Mesenchymal stem cell (in vitro differentiated cells and primary cell): ENCODE results near the gene CDH4.

Source experiments
- DNase-seq: peaks from one replicate; pipeline ENCODE4 v3.0.0-alpha.2; 2013
- H2AFZ ChIP-seq: one replicate; pipeline ENCODE4 v1.6.1; 2013; ENCODE audit warnings: low read depth, mild to moderate bottlenecking, control low read depth, inconsistent platforms, low read length, moderate library complexity
- H2AK5ac ChIP-seq: 2 replicates; pipeline ENCODE4 v1.6.1; 2013; ENCODE audit warnings: low read length, moderate library complexity, mild to moderate bottlenecking, inconsistent platforms; ENCODE audit not compliant: severe bottlenecking
- H2BK120ac ChIP-seq: one replicate; pipeline ENCODE4 v1.6.1; 2013; ENCODE audit warnings: low read depth, mild to moderate bottlenecking, inconsistent platforms, low read length, moderate library complexity
- H2BK12ac ChIP-seq, 2 experiments: one replicate each; pipeline ENCODE4 v1.6.1; 2013; ENCODE audit warnings: inconsistent platforms in 2 of 2, low read length in 2 of 2, mild to moderate bottlenecking in 2 of 2, moderate library complexity in 2 of 2, control low read depth in 1 of 2
- H2BK15ac ChIP-seq: one replicate; pipeline ENCODE4 v1.6.1; 2013; ENCODE audit warnings: mild to moderate bottlenecking, low read depth, inconsistent platforms; ENCODE audit not compliant: poor library complexity, severe bottlenecking
- H2BK5ac ChIP-seq: 2 replicates; pipeline ENCODE4 v1.6.1; 2013; ENCODE audit warnings: low read depth, mild to moderate bottlenecking, low read length, control low read depth, inconsistent platforms; ENCODE audit not compliant: poor library complexity, severe bottlenecking
- H3K14ac ChIP-seq, 2 experiments: one replicate each; pipeline ENCODE4 v1.6.1; 2013; ENCODE audit warnings: inconsistent platforms in 2 of 2, low read length in 2 of 2, control low read depth in 1 of 2, mild to moderate bottlenecking in 1 of 2, moderate library complexity in 1 of 2
- H3K18ac ChIP-seq, 2 experiments: one replicate each; pipeline ENCODE4 v1.6.1; 2013; ENCODE audit warnings: inconsistent platforms in 2 of 2, low read length in 2 of 2, control low read depth in 1 of 2, low read depth in 1 of 2, mild to moderate bottlenecking in 1 of 2
- H3K23ac ChIP-seq, 2 experiments: one replicate each; pipeline ENCODE4 v1.6.1; 2013; ENCODE audit warnings: inconsistent platforms in 2 of 2, low read length in 2 of 2, mild to moderate bottlenecking in 2 of 2, moderate library complexity in 2 of 2, control low read depth in 1 of 2
- H3K27ac ChIP-seq: 2 replicates; pipeline ENCODE4 v1.5.1; 2013; ENCODE audit warnings: mild to moderate bottlenecking, moderate library complexity, low read length, control low read depth, inconsistent platforms; ENCODE audit not compliant: poor library complexity, severe bottlenecking
- H3K27me3 ChIP-seq, 2 experiments: 2 replicates each; pipeline versions ENCODE4 v1.6.1 to v1.7.0; 2013; ENCODE audit warnings: low read length in 2 of 2, mild to moderate bottlenecking in 2 of 2, moderate library complexity in 2 of 2, control low read depth in 1 of 2, inconsistent platforms in 1 of 2; ENCODE audit not compliant: control insufficient read depth in 1 of 2, insufficient read depth in 1 of 2
- H3K36me3 ChIP-seq, 2 experiments: 2 replicates each; pipeline versions ENCODE4 v1.6.1 to v1.7.0; 2013; ENCODE audit warnings: low read length in 2 of 2, control low read depth in 1 of 2, inconsistent platforms in 1 of 2, low read depth in 1 of 2, mild to moderate bottlenecking in 1 of 2; ENCODE audit not compliant: insufficient read depth in 2 of 2, control insufficient read depth in 1 of 2
- H3K4ac ChIP-seq, 2 experiments: one replicate each; pipeline ENCODE4 v1.6.1; 2013; ENCODE audit warnings: inconsistent platforms in 2 of 2, low read length in 2 of 2, mild to moderate bottlenecking in 2 of 2, moderate library complexity in 2 of 2, control low read depth in 1 of 2, low read depth in 1 of 2
- H3K4me1 ChIP-seq: 2 replicates; pipeline ENCODE4 v1.6.1; 2013; ENCODE audit warnings: low read depth, low read length, control low read depth; ENCODE audit not compliant: control insufficient read depth, insufficient read depth
- H3K4me2 ChIP-seq: 2 replicates; pipeline ENCODE4 v1.6.1; 2013; ENCODE audit warnings: low read length, mild to moderate bottlenecking, inconsistent platforms; ENCODE audit not compliant: poor library complexity, severe bottlenecking
- H3K4me3 ChIP-seq, 2 experiments: 2 replicates each; pipeline versions ENCODE4 v1.5.1 to v1.7.0; 2013; ENCODE audit warnings: low read length in 2 of 2, mild to moderate bottlenecking in 2 of 2, control low read depth in 1 of 2, low read depth in 1 of 2; ENCODE audit not compliant: insufficient read depth in 1 of 2
- H3K79me1 ChIP-seq: replicated peaks from 2 replicates; pipeline ENCODE4 v1.6.1; 2013; ENCODE audit warnings: mild to moderate bottlenecking, control low read depth, low read length, inconsistent platforms; ENCODE audit not compliant: poor library complexity, severe bottlenecking
- H3K9ac ChIP-seq: 2 replicates; pipeline ENCODE4 v1.7.0; 2013; ENCODE audit warnings: mild to moderate bottlenecking, low read length, moderate library complexity
- H3K9me3 ChIP-seq: 2 replicates; pipeline ENCODE4 v1.7.0; 2013; ENCODE audit warnings: mild to moderate bottlenecking, low read length; ENCODE audit not compliant: control insufficient read depth
- H4K8ac ChIP-seq: one replicate; pipeline ENCODE4 v1.6.1; 2013; ENCODE audit warnings: inconsistent platforms, mild to moderate bottlenecking, low read length, moderate library complexity
- H4K91ac ChIP-seq: one replicate; pipeline ENCODE4 v1.6.1; 2013; ENCODE audit warnings: mild to moderate bottlenecking, low read length, inconsistent platforms
- WGBS: methylation state at CpG from one replicate; pipeline ENCODE4 v1.1.7; 2013; ENCODE audit warnings: mixed read lengths; 5-methylcytosine and 5-hydroxymethylcytosine counted together

Gene CDH4

DNA sequence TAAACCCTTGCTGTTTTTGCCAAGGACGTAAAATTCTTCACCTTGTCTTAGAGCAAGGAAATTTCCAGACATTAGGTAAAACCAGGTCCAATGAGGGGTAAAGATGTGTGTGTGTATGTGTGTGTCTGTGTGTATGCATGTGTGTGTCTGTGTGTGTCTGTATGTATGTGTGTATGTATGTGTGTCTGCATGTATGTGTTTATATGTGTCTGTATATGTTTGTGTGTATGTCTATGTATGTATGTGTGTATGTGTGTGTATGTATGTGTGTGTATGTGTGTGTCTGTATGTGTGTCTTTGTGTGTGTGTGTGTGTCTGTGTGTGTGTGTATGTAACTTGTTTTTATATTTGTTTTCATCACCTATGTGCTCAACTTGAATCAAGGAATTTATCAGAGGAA lies 439.9 kb downstream of the CDH4 start:
- Histone ChIP-seq H3K79me1 (peaks cover 2% of the 10 kb centered on the region), H3K4me3 (no peak overlapping the region), H3K4ac (no peak overlapping the region), H3K27me3 (peaks cover 4 to 29% of the 10 kb centered on the region in 2 experiments), H2AFZ (no peak overlapping the region), H4K91ac (no peak overlapping the region), H3K14ac (no peak overlapping the region), H2AK5ac (no peak overlapping the region), H3K4me2 (no peak overlapping the region), H3K9ac (no peak overlapping the region), H3K18ac (no peak overlapping the region), H4K8ac (no peak overlapping the region), H3K36me3 (no peaks in the 10 kb centered on the region), H2BK5ac (no peak overlapping the region), H2BK12ac (no peak overlapping the region), H3K27ac (no peak overlapping the region), H3K4me1 (peaks cover 6% of the 10 kb centered on the region), H3K23ac (no peak overlapping the region), H3K9me3 (no peaks in the 10 kb centered on the region), H2BK15ac (no peak overlapping the region), H2BK120ac (no peak overlapping the region)
- 95% methylated on average over 1 of the region's 1 CpG for WGBS
- DNase-seq, result no peak

DNA sequence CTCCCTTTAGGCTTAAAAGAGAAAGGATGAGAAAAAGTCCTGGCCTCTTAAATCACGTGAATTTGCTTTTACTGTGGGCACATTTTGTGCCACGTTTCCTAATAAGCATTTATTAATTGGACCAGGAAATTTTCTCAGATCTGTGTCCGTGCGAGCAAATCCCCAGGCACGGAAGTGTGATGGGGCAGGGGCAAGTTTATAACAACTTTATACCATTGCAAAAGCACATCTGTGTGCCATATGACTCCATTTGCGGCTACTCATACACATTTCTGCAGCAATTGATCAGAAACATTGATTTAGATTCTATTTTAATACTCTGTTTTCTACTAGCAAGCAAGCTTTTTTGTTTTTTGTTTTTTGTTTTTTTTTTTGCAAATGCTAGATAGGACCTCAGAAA lies 440.4 kb downstream of the CDH4 start:
- no peak overlapping the region for H2BK5ac ChIP-seq
- H3K4me2 ChIP-seq, result no peak overlapping the region
- H2BK15ac ChIP-seq, result no peak overlapping the region
- peaks cover 4% of the 10 kb centered on the region for H3K4me1 ChIP-seq
- no peak overlapping the region for H4K8ac ChIP-seq
- H2BK120ac ChIP-seq, result no peak overlapping the region
- no peak overlapping the region for H3K23ac ChIP-seq
- no peak overlapping the region for H4K91ac ChIP-seq
- H3K9me3 ChIP-seq, result no peaks in the 10 kb centered on the region
- no peaks in the 10 kb centered on the region for H3K36me3 ChIP-seq
- peaks cover 2% of the 10 kb centered on the region for H3K79me1 ChIP-seq
- DNase-seq, result no peak
- H3K14ac ChIP-seq, result no peak overlapping the region
- peaks cover 4 to 26% of the 10 kb centered on the region in 2 experiments for H3K27me3 ChIP-seq
- H2BK12ac ChIP-seq, result no peak overlapping the region
- H3K4me3 ChIP-seq, result no peak overlapping the region
- H3K18ac ChIP-seq, result no peak overlapping the region
- WGBS, result 84% methylated on average over 5 of the region's 6 CpGs
- no peak overlapping the region for H3K9ac ChIP-seq
- H3K4ac ChIP-seq, result no peak overlapping the region
- no peak overlapping the region for H2AK5ac ChIP-seq
- no peak overlapping the region for H2AFZ ChIP-seq
- no peak overlapping the region for H3K27ac ChIP-seq

DNA sequence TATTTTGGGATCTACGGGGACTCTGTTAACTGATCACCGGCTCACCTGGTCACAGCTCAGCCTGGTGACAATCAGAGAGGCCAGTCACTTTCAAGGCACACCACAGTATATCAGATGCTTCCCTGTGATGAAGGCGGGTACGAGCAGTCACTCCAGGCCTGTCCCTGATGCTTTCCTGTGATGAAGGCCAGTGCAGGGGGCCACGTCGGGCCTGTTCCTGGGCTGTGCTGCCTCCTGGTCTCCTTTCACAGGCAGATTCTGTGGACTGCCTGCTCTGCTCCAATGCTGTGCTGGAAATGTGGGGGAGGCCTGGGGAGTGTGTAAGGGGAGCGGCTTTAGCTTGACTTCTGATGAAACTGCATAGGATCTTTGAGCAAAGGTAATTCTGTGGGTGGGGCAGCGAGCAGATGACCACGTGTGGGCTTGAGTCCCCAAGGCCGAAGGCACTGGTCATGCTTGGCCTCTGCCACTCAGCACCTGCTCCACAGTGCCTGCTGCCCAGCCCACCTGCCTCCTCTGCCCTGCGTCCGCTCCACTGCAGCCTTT lies 441.1 kb downstream of the CDH4 start:
- Histone ChIP-seq H3K18ac (no peak overlapping the region), H3K9me3 (no peaks in the 10 kb centered on the region), H3K4me3 (no peak overlapping the region), H2BK15ac (no peak overlapping the region), H3K9ac (no peak overlapping the region), H2BK5ac (no peak overlapping the region), H2AK5ac (no peak overlapping the region), H4K8ac (peak overlapping the region; percentile 46), H3K4me1 (peaks cover 1% of the 10 kb centered on the region), H2AFZ (no peak overlapping the region), H3K27me3 (peaks cover 4 to 20% of the 10 kb centered on the region in 2 experiments), H3K36me3 (no peaks in the 10 kb centered on the region), H4K91ac (no peak overlapping the region), H3K27ac (no peak overlapping the region), H3K4ac (no peak overlapping the region), H3K23ac (no peak overlapping the region), H2BK12ac (no peak overlapping the region), H2BK120ac (no peak overlapping the region), H3K79me1 (peaks cover 2% of the 10 kb centered on the region), H3K14ac (no peak overlapping the region), H3K4me2 (no peak overlapping the region)
- no peak for DNase-seq
- WGBS, result 87% methylated on average over 12 of the region's 12 CpGs

DNA sequence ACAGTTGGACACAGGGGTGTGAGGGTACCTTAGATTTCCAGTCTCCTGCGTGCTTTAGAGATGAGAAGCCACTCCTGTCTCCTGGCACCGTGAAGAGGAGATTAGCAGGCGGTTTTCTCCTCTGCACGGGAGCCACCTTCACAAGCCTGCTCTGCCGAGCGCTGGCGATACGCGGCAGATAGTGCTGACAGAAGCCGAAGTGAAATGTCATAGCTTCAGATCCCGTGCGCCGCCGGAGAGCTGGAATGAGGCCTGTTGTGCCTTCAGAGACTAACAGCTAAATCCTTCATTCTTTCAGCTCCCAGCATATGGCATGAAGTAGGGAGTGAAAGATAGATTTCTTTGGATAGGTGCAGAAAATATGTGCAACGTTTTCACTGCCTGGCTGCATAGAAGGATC lies 442.6 kb downstream of the CDH4 start:
- H3K9ac ChIP-seq, result no peak overlapping the region
- no peak overlapping the region for H2BK5ac ChIP-seq
- no peak overlapping the region for H2BK15ac ChIP-seq
- no peak overlapping the region for H2AFZ ChIP-seq
- H3K4me2 ChIP-seq, result no peak overlapping the region
- 89% methylated on average over 15 of the region's 15 CpGs for WGBS
- H3K27ac ChIP-seq, result no peak overlapping the region
- no peak overlapping the region for H3K4me3 ChIP-seq
- DNase-seq, result no peak
- H2AK5ac ChIP-seq, result no peak overlapping the region
- peaks cover 2% of the 10 kb centered on the region for H3K79me1 ChIP-seq
- no peaks in the 10 kb centered on the region for H3K9me3 ChIP-seq
- no peaks in the 10 kb centered on the region for H3K36me3 ChIP-seq
- H3K4ac ChIP-seq, result no peak overlapping the region
- no peak overlapping the region for H3K18ac ChIP-seq
- H2BK12ac ChIP-seq, result no peak overlapping the region
- peaks cover 5% of the 10 kb centered on the region for H3K4me1 ChIP-seq
- no peak overlapping the region for H4K8ac ChIP-seq
- no peak overlapping the region for H2BK120ac ChIP-seq
- H3K27me3 ChIP-seq, result peaks cover 4 to 15% of the 10 kb centered on the region in 2 experiments
- H4K91ac ChIP-seq, result no peak overlapping the region
- H3K14ac ChIP-seq, result no peak overlapping the region
- H3K23ac ChIP-seq, result no peak overlapping the region
